Vagina (tissue), 2 donors: ENCODE results near the gene ANKRD24. TPM values are rescaled to one million over a fixed set of nuclear protein-coding genes. Genes with fewer than 3 reads are reported as not detected.
"Not testable (repeated sequence)": the region's sequence is repeated elsewhere in the genome, so short reads cannot be mapped to it uniquely, and the experiment has no call there.

ENCODE experiments used
- DNase-seq, 2 donors: peaks; one replicate each; pipeline ENCODE4 v3.0.0-alpha.2; 2017; ENCODE audit errors: extremely low spot score in 2 of 2
- H3K27ac ChIP-seq: fragments of 200-600 bp; sonication (generic); one replicate; pipeline ENCODE4 v1.5.1; 2019
- H3K27me3 ChIP-seq: fragments of 200-600 bp; sonication (generic); one replicate; pipeline ENCODE4 v1.5.1; 2019
- H3K36me3 ChIP-seq, 2 donors: fragments of 200-600 bp; sonication (generic); one replicate each; pipeline ENCODE4 v1.5.1; 2017 to 2019
- H3K4me1 ChIP-seq: fragments of 200-600 bp; sonication (generic); one replicate; pipeline ENCODE4 v1.5.1; 2019
- H3K4me3 ChIP-seq, 2 donors: fragments of 200-600 bp; sonication (generic); 1 replicate in 1 of 2; 2 replicates in 1 of 2; pipeline ENCODE4 v1.5.1; 2016 to 2019
- H3K9me3 ChIP-seq: fragments of 200-600 bp; sonication (generic); one replicate; pipeline ENCODE4 v1.5.1; 2019
- CTCF ChIP-seq, 3 experiments: fragments of 450-650 bp in 2 of 3; fragments of 200-600 bp in 1 of 3; sonication (generic) in 1 of 3; IDR thresholded peaks; one replicate each; pipeline ENCODE4 v1.5.1; 2017 to 2019; ENCODE audit warnings: antibody characterized with exemption in 3 of 3, mild to moderate bottlenecking in 2 of 3, moderate library complexity in 2 of 3
- POLR2A ChIP-seq, 2 donors: fragments of 450-650 bp; IDR thresholded peaks; one replicate each; pipeline ENCODE4 v1.6.1; 2017; ENCODE audit warnings: antibody characterized with exemption in 2 of 2, mild to moderate bottlenecking in 2 of 2, moderate library complexity in 2 of 2
- POLR2AphosphoS5 ChIP-seq, 2 donors: sonication (generic); formaldehyde crosslinking; IDR thresholded peaks; one replicate each; pipeline ENCODE4 v1.9.0; 2017; ENCODE audit warnings: antibody characterized with exemption in 2 of 2, mild to moderate bottlenecking in 2 of 2, low read depth in 1 of 2; ENCODE audit not compliant: insufficient read depth in 1 of 2
- intact Hi-C: fragments of 100-400 bp; cut with DNase I; formaldehyde crosslinking; loops from one replicate; pipeline ENCODE4 v1.15.1; 2023
- total RNA-seq: library from RNA; depleted of rRNA; stranded (reverse); fragments of >200 nt; gene quantifications from one replicate; pipeline ENCODE4 v1.2.3, GENCODE V29; 2016

ANKRD24 gene
- total RNA-seq = 0.25 TPM

DNA sequence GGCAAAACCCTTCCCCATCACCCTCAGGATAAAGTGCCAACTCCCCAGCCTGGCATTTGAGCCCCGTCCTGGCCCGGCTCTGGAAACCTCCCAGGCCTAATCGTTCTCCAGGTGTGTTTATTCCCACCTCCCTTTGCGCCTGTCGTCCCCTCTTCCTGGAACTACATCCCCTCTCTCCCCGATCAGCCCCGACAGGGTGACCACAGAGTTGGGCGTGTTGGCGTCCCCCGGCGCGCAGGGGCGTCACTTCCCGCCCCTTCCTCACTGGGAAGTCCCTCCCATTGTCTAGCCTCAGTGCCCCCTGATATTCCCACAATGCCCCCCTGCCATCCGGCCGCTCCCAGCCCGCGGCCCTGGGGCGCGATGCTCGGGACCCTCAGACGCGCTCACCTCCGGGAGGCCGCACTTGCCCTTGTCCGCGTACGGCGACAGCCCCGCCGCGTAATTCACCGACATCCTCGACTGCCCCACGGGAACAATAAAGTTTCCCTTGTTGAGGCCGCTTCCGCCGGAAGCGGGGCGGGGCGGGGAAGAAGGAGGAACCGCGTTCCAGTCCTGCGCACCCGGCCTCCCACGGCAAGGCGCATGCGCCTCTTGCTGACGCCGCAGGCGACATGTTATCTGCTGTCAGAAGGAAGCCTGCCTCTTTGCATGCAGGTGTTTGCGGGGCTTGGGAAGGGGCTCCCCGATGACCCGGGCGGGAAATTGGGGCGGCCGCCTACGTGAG, at the start of gene ANKRD24, which contains the start of gene SIRT6:
Gene ANKRD24 (plus strand): TSS at position 606 of the 727 bp plus-strand sequence. CDS start 3,737 bp downstream, outside the sequence.
Gene SIRT6 (minus strand): TSS at position 480 of the 727 bp plus-strand sequence. CDS start 24 bp downstream, at position 456.
- peak in 1 of 2 donors; percentile 95 for DNase-seq
- intact Hi-C loops = no loop called here
- peak within 1 kb of the TSS; percentile 82 to 98 for H3K4me3 ChIP-seq

GRCh38 chr19:4134351-4134750, 48.1 kb upstream of the ANKRD24 start:
- DNase-seq = no peak
- Histone ChIP-seq H3K9me3 (no peaks in the 10 kb centered on the region), H3K27ac (no peak overlapping the region), H3K36me3 (no peaks in the 10 kb centered on the region), H3K4me3 (no peak overlapping the region), H3K27me3 (no peaks in the 10 kb centered on the region), H3K4me1 (no peaks in the 10 kb centered on the region)
- TF ChIP-seq CTCF (IDR thresholded peaks at IDR 0.05) = no peak
- TF ChIP-seq POLR2AphosphoS5 (IDR thresholded peaks at IDR 0.05; ENCODE audit: insufficient read depth in 1 of 2, low read depth in 1 of 2) = no peak
- no peak for TF ChIP-seq POLR2A (IDR thresholded peaks at IDR 0.05)
- intact Hi-C loops = no loop called here

More for the DNA sequence above, at the start of gene ANKRD24, which contains the start of gene SIRT6:
- H3K9me3 ChIP-seq = no peaks in the 10 kb centered on the region
- H3K27me3 ChIP-seq = no peaks in the 10 kb centered on the region
- peaks cover 0 to 18% of the 10 kb centered on the region in 2 donors for H3K36me3 ChIP-seq
- TF ChIP-seq POLR2AphosphoS5 (IDR thresholded peaks at IDR 0.05; ENCODE audit: insufficient read depth in 1 of 2, low read depth in 1 of 2) (peak; percentile 95 to 100), POLR2A (IDR thresholded peaks at IDR 0.05) (no peak), CTCF (IDR thresholded peaks at IDR 0.05) (peak in 1 of 3 experiments; percentile 32)
- peak within 1 kb of the TSS; percentile 71 for H3K27ac ChIP-seq
- H3K4me1 ChIP-seq = peaks cover 27% of the 10 kb centered on the region

DNA sequence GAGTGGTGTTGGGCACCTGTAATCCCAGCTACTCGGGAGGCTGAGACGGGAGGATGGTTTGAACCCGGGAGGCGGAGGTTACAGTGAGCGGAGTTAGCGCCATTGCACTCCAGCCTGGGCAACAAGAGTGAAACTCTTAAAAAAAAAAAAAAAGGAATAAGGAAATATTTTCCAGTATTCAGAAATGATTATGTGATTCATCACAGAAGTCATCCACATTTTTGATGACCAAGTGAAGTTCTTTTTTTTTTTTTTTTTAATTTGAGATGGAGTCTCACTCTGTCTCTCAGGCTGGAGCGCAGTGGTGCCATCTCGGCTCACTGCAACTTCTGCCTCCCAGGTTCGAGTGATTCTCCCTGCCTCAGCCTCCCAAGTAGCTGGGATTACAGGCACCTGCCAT, 47.1 kb upstream of the ANKRD24 start:
- H3K36me3 ChIP-seq, DNase-seq, H3K4me1 ChIP-seq, H3K27ac ChIP-seq, H3K27me3 ChIP-seq, H3K4me3 ChIP-seq, intact Hi-C loops, H3K9me3 ChIP-seq: not testable (repeated sequence)

- no peaks in the 10 kb centered on the region for H3K9me3 ChIP-seq
- H3K36me3 ChIP-seq = no peaks in the 10 kb centered on the region
- DNase-seq = no peak
- H3K4me3 ChIP-seq = no peak overlapping the region
- H3K4me1 ChIP-seq = no peaks in the 10 kb centered on the region
- intact Hi-C loops = no loop called here
- H3K27me3 ChIP-seq = no peaks in the 10 kb centered on the region
- TF ChIP-seq CTCF (IDR thresholded peaks at IDR 0.05) (no peak), POLR2A (IDR thresholded peaks at IDR 0.05) (no peak), POLR2AphosphoS5 (IDR thresholded peaks at IDR 0.05; ENCODE audit: insufficient read depth in 1 of 2, low read depth in 1 of 2) (no peak)
- H3K27ac ChIP-seq = no peak overlapping the region
Observed at GRCh38 chr19:4136680-4137088, 45.8 kb upstream of the ANKRD24 start.

- intact Hi-C loops = no loop called here
- H3K27me3 ChIP-seq = no peaks in the 10 kb centered on the region
- TF ChIP-seq POLR2AphosphoS5 (IDR thresholded peaks at IDR 0.05; ENCODE audit: insufficient read depth in 1 of 2, low read depth in 1 of 2) (no peak), CTCF (IDR thresholded peaks at IDR 0.05) (no peak)
- H3K4me1 ChIP-seq = no peaks in the 10 kb centered on the region
- no peaks in the 10 kb centered on the region for H3K36me3 ChIP-seq
- no peak overlapping the region for H3K27ac ChIP-seq
- no peak for DNase-seq
- H3K4me3 ChIP-seq = no peak overlapping the region
- no peaks in the 10 kb centered on the region for H3K9me3 ChIP-seq
Observed at GRCh38 chr19:4138445-4138844, 44.0 kb upstream of the ANKRD24 start.
